Transverse colon (tissue), 4 donors: Measurements from ENCODE around the gene GADD45G. TPM values are rescaled to one million over a fixed set of nuclear protein-coding genes. Genes with fewer than 3 reads are reported as not detected.

Experiments
- DNase-seq: peaks from one replicate; pipeline ENCODE4 v3.0.0-alpha.2; 2019
- H3K27ac ChIP-seq, 4 donors: fragments of 200-600 bp; sonication (generic); 2 replicates each; pipeline ENCODE4 v1.5.1; 2016 to 2018; ENCODE audit warnings: inconsistent platforms in 4 of 4
- H3K27me3 ChIP-seq: fragments of 200-600 bp; sonication (generic); 2 replicates; pipeline ENCODE4 v1.5.1; 2017; ENCODE audit warnings: inconsistent platforms
- H3K36me3 ChIP-seq, 4 donors: fragments of 200-600 bp; sonication (generic); 2 replicates each; pipeline ENCODE4 v1.5.1; 2017 to 2019; ENCODE audit warnings: inconsistent platforms in 4 of 4
- H3K4me1 ChIP-seq, 4 donors: fragments of 200-600 bp; sonication (generic); 2 replicates each; pipeline ENCODE4 v1.5.1; 2017 to 2020; ENCODE audit warnings: inconsistent platforms in 4 of 4
- H3K4me3 ChIP-seq, 4 donors: fragments of 200-600 bp; sonication (generic); 1 replicate in 1 of 4; 2 replicates in 3 of 4; pipeline versions ENCODE4 v1.5.1 to v1.6.1; 2017 to 2019; ENCODE audit warnings: inconsistent platforms in 4 of 4
- H3K9me3 ChIP-seq, 2 donors: fragments of 200-600 bp; sonication (generic); 2 replicates each; pipeline ENCODE4 v1.5.1; 2017 to 2019; ENCODE audit warnings: inconsistent platforms in 2 of 2
- CTCF ChIP-seq, 5 experiments: fragments of 200-600 bp in 3 of 5; fragments of 450-650 bp in 2 of 5; sonication (generic) in 3 of 5; IDR thresholded peaks; 1 replicate in 2 of 5; 2 replicates in 3 of 5; pipeline ENCODE4 v1.5.1; 2016 to 2017; ENCODE audit warnings: antibody characterized with exemption in 5 of 5, inconsistent platforms in 3 of 5, mild to moderate bottlenecking in 2 of 5, moderate library complexity in 1 of 5
- EP300 ChIP-seq: sonication (generic); formaldehyde crosslinking; IDR thresholded peaks from one replicate; pipeline ENCODE4 v1.6.1; 2017; ENCODE audit warnings: antibody characterized with exemption, low read depth
- POLR2A ChIP-seq: fragments of 450-650 bp; IDR thresholded peaks from one replicate; pipeline ENCODE4 v1.6.1; 2016; ENCODE audit warnings: antibody characterized with exemption, mild to moderate bottlenecking, moderate library complexity
- POLR2AphosphoS5 ChIP-seq, 3 donors: sonication (generic); formaldehyde crosslinking; IDR thresholded peaks; one replicate each; pipeline ENCODE4 v1.6.1; 2016; ENCODE audit warnings: antibody characterized with exemption in 3 of 3
- WGBS, 2 donors: methylation state at CpG; one replicate each; pipeline ENCODE4 v1.1.5; 2018; ENCODE audit warnings: low coverage in 1 of 2; 5-methylcytosine and 5-hydroxymethylcytosine counted together
- in situ Hi-C, 4 donors: fragments of 200-750 bp; cut with MboI; loops; one replicate each; pipeline versions ENCODE4 v1.15.0 to v1.15.1; 2017; ENCODE audit warnings: low sequenced_read_pairs in 3 of 4, low pct_ligation_motif_present in 1 of 4, low pct_unique_long_range_greater_than_20kb in 1 of 4
- intact Hi-C: fragments of 100-400 bp; cut with DNase I; formaldehyde crosslinking; loops from one replicate; pipeline ENCODE4 v1.15.1; 2023; ENCODE audit warnings: low total_unique reads
- total RNA-seq, 4 donors: library from RNA; depleted of rRNA; stranded (reverse); fragments of >200 nt; gene quantifications; one replicate each; pipeline ENCODE4 v1.1.0, GENCODE V29; 2016

The GADD45G gene
- total RNA-seq, 4 donors from 2014 or later = 8.4 to 12.7 (median 10.3) TPM

- no peak overlapping the region for H3K27ac ChIP-seq
- no peak overlapping the region for H3K4me3 ChIP-seq
- in situ Hi-C loops = loop anchor here (10.0 to 25.0 kb wide), 4 partner anchors 1047 to 1284 kb away; partner anchors contain the start of gene DIRAS2 (in 1 of the 4)
- DNase-seq = no peak
- H3K9me3 ChIP-seq = no peaks in the 10 kb centered on the region
- H3K4me1 ChIP-seq = peaks cover 0 to 6% (median 2%) of the 10 kb centered on the region in 4 donors
- 90% methylated on average over 2 of the region's 2 CpGs; no CpG with 5 or more reads in 1 of the 2 donors for WGBS, 2 donors
- TF ChIP-seq CTCF (IDR thresholded peaks at IDR 0.05) = no peak
- TF ChIP-seq POLR2A = no peak
- no peak for TF ChIP-seq POLR2AphosphoS5 (IDR thresholded peaks at IDR 0.05)
- no peak for TF ChIP-seq EP300
- intact Hi-C loops = no loop called here
- H3K36me3 ChIP-seq = no peaks in the 10 kb centered on the region
- no peaks in the 10 kb centered on the region for H3K27me3 ChIP-seq
Measured at GRCh38 chr9:89590415-89590814, 14.4 kb upstream of the GADD45G start.

DNA sequence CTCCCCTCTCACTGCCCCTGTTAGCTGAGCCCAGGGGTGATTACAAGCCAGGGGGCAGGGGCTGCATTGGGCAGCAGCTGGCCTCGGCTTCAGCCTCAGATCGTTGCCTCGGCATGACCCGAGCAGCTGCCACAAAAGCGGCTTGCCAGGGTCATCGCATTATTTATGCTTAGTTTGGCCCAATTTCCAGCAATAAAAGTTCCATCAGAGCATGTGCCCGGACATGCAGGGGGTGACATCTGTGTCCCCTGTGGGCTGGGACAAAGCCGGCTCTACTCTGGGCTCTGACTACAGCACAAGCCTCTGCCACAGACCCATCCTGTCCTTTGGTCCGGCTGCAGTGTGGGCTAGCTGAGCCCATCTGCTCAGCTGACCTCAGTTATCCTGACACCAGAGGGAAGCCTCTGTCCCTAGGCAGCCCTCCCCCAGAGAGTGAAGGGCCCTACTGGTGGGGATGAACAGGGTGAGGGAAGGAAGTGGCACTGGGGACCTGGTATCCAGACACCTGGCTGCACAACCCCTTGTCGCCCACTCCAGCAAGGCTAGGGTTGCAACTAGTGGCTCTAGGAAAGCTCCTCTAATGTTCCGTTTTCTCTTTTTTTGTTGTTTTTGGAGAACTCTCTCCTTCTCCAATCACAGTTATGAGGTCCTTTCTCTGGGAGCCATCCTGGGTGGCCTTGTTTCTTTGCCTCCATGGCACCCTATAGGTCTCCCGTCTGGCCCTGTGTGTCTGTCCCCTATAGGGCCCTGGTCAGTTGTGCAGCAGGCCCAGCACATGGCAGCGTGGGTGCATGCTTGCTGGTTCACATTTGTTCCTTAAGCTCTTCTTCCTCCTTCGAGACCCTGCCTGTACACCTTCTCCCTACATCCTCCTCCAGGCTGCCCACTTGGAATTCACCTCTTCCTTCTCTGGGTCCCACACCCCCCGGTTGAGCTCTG, 13.3 kb upstream of the GADD45G start:
- WGBS, 2 donors = 79 to 90% methylated on average over 5 to 15 of the region's 15 CpGs
- Histone ChIP-seq H3K27ac (no peak overlapping the region), H3K36me3 (no peaks in the 10 kb centered on the region), H3K27me3 (no peaks in the 10 kb centered on the region), H3K4me1 (peaks cover 0 to 6% (median 2%) of the 10 kb centered on the region in 4 donors), H3K4me3 (no peak overlapping the region), H3K9me3 (no peaks in the 10 kb centered on the region)
- TF ChIP-seq POLR2AphosphoS5 (IDR thresholded peaks at IDR 0.05) (no peak), CTCF (IDR thresholded peaks at IDR 0.05) (no peak), POLR2A (no peak), EP300 (no peak)
- DNase-seq = no peak
- in situ Hi-C loops (loop anchor here (10.0 to 25.0 kb wide), 4 partner anchors 1046 to 1283 kb away; partner anchors contain the start of gene DIRAS2 (in 1 of the 4)), intact Hi-C loops (no loop called here)

DNA sequence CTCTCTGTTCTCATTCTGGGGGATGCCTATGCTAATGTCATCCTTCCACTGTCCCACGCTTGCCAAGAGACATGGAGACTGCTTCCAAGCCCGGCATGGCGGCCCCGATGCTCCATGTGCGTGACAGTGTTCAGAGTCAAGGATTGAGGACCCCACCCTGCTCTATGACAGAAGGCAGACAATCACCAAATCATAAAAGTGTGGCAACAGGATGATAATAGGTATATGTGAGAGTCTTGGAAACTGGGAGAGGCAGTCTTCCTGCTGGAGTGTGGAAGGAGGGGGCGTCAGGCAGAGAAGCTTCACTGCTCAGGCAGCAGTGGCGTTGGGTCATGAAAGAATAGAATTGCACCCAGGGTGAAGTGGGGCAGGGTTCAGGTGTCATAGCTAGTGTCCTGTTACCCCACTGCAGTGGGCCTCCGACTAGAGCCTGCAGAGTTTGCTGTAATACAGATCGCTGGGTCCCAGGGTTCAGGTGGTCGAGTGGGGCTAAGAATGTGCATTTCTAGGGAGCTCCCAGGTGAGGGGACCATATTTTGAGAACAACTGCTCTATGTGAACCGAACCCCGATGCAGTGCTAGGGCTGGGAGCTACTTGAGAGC, 12.5 kb upstream of the GADD45G start:
- no peak for TF ChIP-seq CTCF (IDR thresholded peaks at IDR 0.05)
- no peak for TF ChIP-seq POLR2AphosphoS5 (IDR thresholded peaks at IDR 0.05)
- TF ChIP-seq EP300 = no peak
- TF ChIP-seq POLR2A = no peak
- intact Hi-C loops = no loop called here
- no peak for DNase-seq

More for the DNA sequence above, 12.5 kb upstream of the GADD45G start:
- Histone ChIP-seq H3K27ac (no peak overlapping the region), H3K4me1 (peaks cover 0 to 6% (median 2%) of the 10 kb centered on the region in 4 donors), H3K9me3 (no peaks in the 10 kb centered on the region), H3K4me3 (no peak overlapping the region), H3K36me3 (no peaks in the 10 kb centered on the region), H3K27me3 (no peaks in the 10 kb centered on the region)
- in situ Hi-C loops = loop anchor here (10.0 to 25.0 kb wide), 4 partner anchors 1045 to 1282 kb away; partner anchors contain the start of gene DIRAS2 (in 1 of the 4)
- WGBS, 2 donors = 85 to 93% methylated on average over 5 to 12 of the region's 12 CpGs
